Lower leg skin (tissue), 3 donors: ENCODE measurements around the gene XPNPEP2.

ENCODE experiments used
- CTCF ChIP-seq, 3 donors: fragments of 450-650 bp; IDR thresholded peaks; one replicate each; pipeline ENCODE4 v1.5.1; 2016; ENCODE audit warnings: antibody characterized with exemption in 3 of 3, mild to moderate bottlenecking in 3 of 3, moderate library complexity in 2 of 3
- POLR2A ChIP-seq, 2 donors: fragments of 450-650 bp; IDR thresholded peaks; one replicate each; pipeline ENCODE4 v1.6.1; 2016 to 2017; ENCODE audit warnings: antibody characterized with exemption in 2 of 2, mild to moderate bottlenecking in 1 of 2, moderate library complexity in 1 of 2

GRCh38 chrX:129696463-129697155 lies 42.2 kb upstream of the XPNPEP2 start:
- TF ChIP-seq POLR2A (IDR thresholded peaks at IDR 0.05): no peak
- no peak for TF ChIP-seq CTCF (IDR thresholded peaks at IDR 0.05)
